ENCODE measurements around the gene UGT1A4.

Gene UGT1A4

DNA sequence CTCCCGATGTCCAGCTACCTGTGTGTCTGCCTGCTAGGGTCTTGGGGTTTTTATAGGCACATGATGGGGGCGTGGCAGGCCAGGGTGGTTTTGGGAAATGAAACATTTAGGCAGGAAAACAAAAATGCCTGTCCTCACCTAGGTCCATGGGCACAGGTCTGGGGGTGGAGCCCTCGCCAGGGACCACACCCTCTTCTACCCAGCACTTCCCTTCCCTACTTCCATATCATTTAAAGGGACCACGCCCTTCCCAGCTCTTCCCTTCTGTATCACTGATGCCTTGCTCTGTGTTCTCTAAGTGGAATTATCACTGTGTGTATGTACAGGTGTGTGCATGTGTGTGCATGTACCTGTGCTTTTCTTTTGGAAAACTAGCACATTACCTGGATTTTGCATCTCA lies 47.9 kb downstream of the UGT1A4 start:
- no peak overlapping the region for H3K4me3 ChIP-seq (ENCODE audit: low read depth, low read length)
- TF ChIP-seq, protein P1, sequence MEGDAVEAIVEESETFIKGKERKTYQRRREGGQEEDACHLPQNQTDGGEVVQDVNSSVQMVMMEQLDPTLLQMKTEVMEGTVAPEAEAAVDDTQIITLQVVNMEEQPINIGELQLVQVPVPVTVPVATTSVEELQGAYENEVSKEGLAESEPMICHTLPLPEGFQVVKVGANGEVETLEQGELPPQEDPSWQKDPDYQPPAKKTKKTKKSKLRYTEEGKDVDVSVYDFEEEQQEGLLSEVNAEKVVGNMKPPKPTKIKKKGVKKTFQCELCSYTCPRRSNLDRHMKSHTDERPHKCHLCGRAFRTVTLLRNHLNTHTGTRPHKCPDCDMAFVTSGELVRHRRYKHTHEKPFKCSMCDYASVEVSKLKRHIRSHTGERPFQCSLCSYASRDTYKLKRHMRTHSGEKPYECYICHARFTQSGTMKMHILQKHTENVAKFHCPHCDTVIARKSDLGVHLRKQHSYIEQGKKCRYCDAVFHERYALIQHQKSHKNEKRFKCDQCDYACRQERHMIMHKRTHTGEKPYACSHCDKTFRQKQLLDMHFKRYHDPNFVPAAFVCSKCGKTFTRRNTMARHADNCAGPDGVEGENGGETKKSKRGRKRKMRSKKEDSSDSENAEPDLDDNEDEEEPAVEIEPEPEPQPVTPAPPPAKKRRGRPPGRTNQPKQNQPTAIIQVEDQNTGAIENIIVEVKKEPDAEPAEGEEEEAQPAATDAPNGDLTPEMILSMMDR (IDR thresholded peaks at IDR 0.05; ENCODE audit: low read depth, low read length), result no peak

DNA sequence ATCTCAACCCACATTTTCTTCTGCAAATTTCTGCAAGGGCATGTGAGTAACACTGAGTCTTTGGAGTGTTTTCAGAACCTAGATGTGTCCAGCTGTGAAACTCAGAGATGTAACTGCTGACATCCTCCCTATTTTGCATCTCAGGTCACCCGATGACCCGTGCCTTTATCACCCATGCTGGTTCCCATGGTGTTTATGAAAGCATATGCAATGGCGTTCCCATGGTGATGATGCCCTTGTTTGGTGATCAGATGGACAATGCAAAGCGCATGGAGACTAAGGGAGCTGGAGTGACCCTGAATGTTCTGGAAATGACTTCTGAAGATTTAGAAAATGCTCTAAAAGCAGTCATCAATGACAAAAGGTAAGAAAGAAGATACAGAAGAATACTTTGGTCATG lies 49.5 kb downstream of the UGT1A4 start:
- H3K4me3 ChIP-seq (ENCODE audit: low read depth, low read length), result no peak overlapping the region
- TF ChIP-seq, protein P1 (IDR thresholded peaks at IDR 0.05; ENCODE audit: low read depth, low read length), result no peak

DNA sequence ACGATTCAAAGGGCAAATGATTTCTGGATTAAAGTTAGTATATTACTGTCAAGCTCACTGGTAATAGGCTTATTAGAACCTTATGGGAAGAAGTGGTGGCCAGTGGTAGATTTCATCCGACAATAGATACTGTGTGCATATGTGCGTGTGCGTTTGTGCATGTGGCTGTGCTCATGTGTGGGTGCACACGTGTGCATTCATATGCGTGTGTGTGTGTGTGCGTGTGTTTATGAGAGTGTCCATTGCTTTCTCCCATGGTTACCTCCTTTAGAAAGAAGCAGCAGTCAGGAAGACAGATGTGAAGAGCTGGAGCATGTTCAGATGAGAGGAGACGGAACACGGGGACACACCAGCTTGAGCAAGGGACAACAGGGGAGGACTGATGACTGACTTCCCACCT lies 50.7 kb downstream of the UGT1A4 start:
- TF ChIP-seq, protein P1 (IDR thresholded peaks at IDR 0.05; ENCODE audit: low read depth, low read length), result no peak
- H3K4me3 ChIP-seq (ENCODE audit: low read depth, low read length), result no peak overlapping the region

DNA sequence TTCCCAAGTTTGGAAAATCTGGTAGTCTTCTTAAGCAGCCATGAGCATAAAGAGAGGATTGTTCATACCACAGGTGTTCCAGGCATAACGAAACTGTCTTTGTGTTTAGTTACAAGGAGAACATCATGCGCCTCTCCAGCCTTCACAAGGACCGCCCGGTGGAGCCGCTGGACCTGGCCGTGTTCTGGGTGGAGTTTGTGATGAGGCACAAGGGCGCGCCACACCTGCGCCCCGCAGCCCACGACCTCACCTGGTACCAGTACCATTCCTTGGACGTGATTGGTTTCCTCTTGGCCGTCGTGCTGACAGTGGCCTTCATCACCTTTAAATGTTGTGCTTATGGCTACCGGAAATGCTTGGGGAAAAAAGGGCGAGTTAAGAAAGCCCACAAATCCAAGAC lies 53.6 kb downstream of the UGT1A4 start:
- TF ChIP-seq, protein P1 (IDR thresholded peaks at IDR 0.05; ENCODE audit: low read depth, low read length), result no peak
- no peak overlapping the region for H3K4me3 ChIP-seq (ENCODE audit: low read depth, low read length)

DNA sequence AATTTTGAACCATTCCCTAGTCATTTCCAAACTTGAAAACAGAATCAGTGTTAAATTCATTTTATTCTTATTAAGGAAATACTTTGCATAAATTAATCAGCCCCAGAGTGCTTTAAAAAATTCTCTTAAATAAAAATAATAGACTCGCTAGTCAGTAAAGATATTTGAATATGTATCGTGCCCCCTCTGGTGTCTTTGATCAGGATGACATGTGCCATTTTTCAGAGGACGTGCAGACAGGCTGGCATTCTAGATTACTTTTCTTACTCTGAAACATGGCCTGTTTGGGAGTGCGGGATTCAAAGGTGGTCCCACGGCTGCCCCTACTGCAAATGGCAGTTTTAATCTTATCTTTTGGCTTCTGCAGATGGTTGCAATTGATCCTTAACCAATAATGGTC lies 54.0 kb downstream of the UGT1A4 start:
- H3K4me3 ChIP-seq (ENCODE audit: low read depth, low read length), result no peak overlapping the region
- TF ChIP-seq, protein P1 (IDR thresholded peaks at IDR 0.05; ENCODE audit: low read depth, low read length), result no peak

DNA sequence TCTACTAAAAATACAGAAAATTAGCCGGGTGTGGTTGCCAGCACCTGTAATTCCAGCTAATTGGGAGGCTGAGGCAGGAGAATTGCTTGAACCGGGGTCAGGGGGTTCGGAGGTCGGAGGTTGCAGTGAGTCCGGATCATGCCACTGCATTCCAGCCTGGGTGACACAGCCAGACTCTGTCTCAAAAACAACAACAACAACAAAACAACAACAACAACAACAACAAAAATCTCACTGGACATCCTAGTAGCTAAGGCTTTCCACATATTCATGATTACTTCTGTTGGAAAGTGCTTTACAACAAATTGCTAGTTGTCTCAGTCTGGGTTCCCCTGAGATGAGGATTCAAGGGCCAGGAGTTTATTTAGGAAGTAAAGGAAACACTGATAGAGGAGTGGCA lies 55.3 kb downstream of the UGT1A4 start:
- TF ChIP-seq, protein P1 (IDR thresholded peaks at IDR 0.05; ENCODE audit: low read depth, low read length), result no peak
- no peak overlapping the region for H3K4me3 ChIP-seq (ENCODE audit: low read depth, low read length)

DNA sequence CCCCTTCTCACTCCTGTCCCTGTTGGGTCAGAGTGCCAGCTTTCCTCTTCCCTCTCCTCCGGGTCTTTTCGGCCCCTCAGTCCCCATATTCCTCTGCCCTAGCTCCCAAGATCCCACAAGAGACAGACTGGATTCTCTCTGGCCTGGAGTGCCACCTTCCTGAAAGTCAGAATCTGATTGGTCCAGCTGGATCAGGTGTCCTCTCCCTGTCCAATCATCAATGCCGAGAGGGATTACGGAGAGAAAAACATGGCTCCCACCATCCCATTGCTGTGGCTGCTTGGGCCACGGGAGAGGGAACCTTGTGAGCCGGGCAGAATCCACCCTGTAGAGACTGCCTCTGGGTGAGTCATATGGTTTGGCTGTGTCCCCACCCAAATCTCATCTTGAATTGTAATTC lies 56.9 kb downstream of the UGT1A4 start:
- TF ChIP-seq, protein P1 (IDR thresholded peaks at IDR 0.05; ENCODE audit: low read depth, low read length), result no peak
- no peak overlapping the region for H3K4me3 ChIP-seq (ENCODE audit: low read depth, low read length)

All from WI38 (cell line).